Thoracic aorta (tissue), 2 donors: ENCODE measurements around the gene GFAP. TPM values are rescaled to one million over a fixed set of nuclear protein-coding genes. Genes with fewer than 3 reads are reported as not detected.

ENCODE experiments used
- ATAC-seq: fragments of 150-250 bp; one replicate; pipeline ENCODE4 v1.8.0; 2017; ENCODE audit warnings: low read depth; ENCODE audit not compliant: insufficient number of reproducible peaks, low FRiP score
- DNase-seq: peaks from one replicate; pipeline ENCODE4 v3.0.0-alpha.2; 2020; ENCODE audit warnings: low spot score
- H3K27ac ChIP-seq, 2 donors: fragments of 200-600 bp; sonication (generic); 1 replicate in 1 of 2; 2 replicates in 1 of 2; pipeline ENCODE4 v1.5.1; 2016; ENCODE audit warnings: mild to moderate bottlenecking in 2 of 2, moderate library complexity in 2 of 2
- H3K27me3 ChIP-seq: fragments of 200-600 bp; sonication (generic); replicated peaks from 2 replicates; pipeline ENCODE4 v1.6.0; 2016; ENCODE audit warnings: mild to moderate bottlenecking; ENCODE audit not compliant: insufficient read depth
- H3K36me3 ChIP-seq: fragments of 200-600 bp; sonication (generic); one replicate; pipeline ENCODE4 v1.5.1; 2016
- H3K4me1 ChIP-seq, 2 donors: fragments of 200-600 bp; sonication (generic); 1 replicate in 1 of 2; 2 replicates in 1 of 2; pipeline versions ENCODE4 v1.5.1 to v1.6.0; 2016; ENCODE audit warnings: low read depth in 2 of 2, mild to moderate bottlenecking in 1 of 2; ENCODE audit not compliant: control insufficient read depth in 1 of 2
- H3K4me3 ChIP-seq: fragments of 200-600 bp; sonication (generic); 2 replicates; pipeline ENCODE4 v1.5.1; 2016; ENCODE audit warnings: mild to moderate bottlenecking
- H3K9me3 ChIP-seq: fragments of 200-600 bp; sonication (generic); 2 replicates; pipeline ENCODE4 v1.5.1; 2016
- CTCF ChIP-seq: fragments of 200-600 bp; sonication (generic); IDR thresholded peaks from one replicate; pipeline ENCODE4 v1.5.1; 2019; ENCODE audit warnings: antibody characterized with exemption
- total RNA-seq, 2 donors: library from RNA; depleted of rRNA; stranded (reverse); fragments of >200 nt; gene quantifications; one replicate each; pipeline versions ENCODE4 v1.1.0 to v1.2.3, GENCODE V29; 2016

Gene GFAP
- total RNA-seq, 2 donors from 2014 or later = 14.6 TPM; not detected in 1

DNA sequence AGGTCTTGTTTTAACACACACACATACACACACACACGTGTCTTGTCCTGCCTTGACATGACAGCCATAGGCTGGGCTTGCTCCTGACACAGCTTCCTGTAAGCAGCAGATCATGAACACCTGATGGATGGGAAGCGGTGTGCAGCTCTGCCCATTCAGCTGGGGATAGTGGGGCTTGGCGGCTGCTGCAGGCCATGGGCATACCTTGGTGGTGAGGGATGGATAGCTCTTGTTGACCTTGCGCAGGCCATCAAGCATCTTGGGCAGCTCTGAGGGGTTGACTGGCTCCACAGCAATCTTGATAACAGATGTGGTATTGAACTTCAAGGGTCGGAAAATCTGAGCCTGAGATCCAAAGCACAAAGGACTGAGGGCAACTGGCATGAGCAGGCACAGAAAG, 55.6 kb downstream of the GFAP start:
- no peak overlapping the region for H3K27ac ChIP-seq
- H3K4me1 ChIP-seq = no peaks in the 10 kb centered on the region
- H3K9me3 ChIP-seq = no peaks in the 10 kb centered on the region
- TF ChIP-seq CTCF = no peak
- no peaks in the 10 kb centered on the region for H3K27me3 ChIP-seq
- H3K36me3 ChIP-seq = peaks cover 82% of the 10 kb centered on the region
- DNase-seq (no peak), ATAC-seq (no peak)
- H3K4me3 ChIP-seq = no peak overlapping the region

- TF ChIP-seq CTCF = no peak
- Histone ChIP-seq H3K36me3 (peaks cover 85% of the 10 kb centered on the region), H3K9me3 (no peaks in the 10 kb centered on the region), H3K27ac (no peak overlapping the region), H3K4me3 (no peak overlapping the region), H3K4me1 (no peaks in the 10 kb centered on the region), H3K27me3 (no peaks in the 10 kb centered on the region)
- DNase-seq (no peak), ATAC-seq (no peak)
Observed at GRCh38 chr17:44854192-44854591, 61.1 kb downstream of the GFAP start.

Other genes with a start within 250 kb of the GFAP start
- 10 to 100 TPM in 1 of 2 donors, 1 to 10 TPM in 1; 8.0 to 18.8 TPM for gene CCDC43, start 225.7 kb downstream of the GFAP start, total RNA-seq
- 1 to 10 TPM; 5.7 to 7.8 TPM for gene DBF4B, start 206.8 kb downstream of the GFAP start, total RNA-seq
- gene ADAM11, start 156.5 kb downstream of the GFAP start, total RNA-seq = 1 to 10 TPM in 1 of 2 donors, under 1 TPM in 1; 0.41 to 5.7 TPM
- 10 to 100 TPM; 15.4 to 29.0 TPM for gene GJC1, start 85.2 kb downstream of the GFAP start, total RNA-seq
- 1 to 10 TPM in 1 of 2 donors, not detected in 1; 1.6 TPM for gene HIGD1B, start 67.6 kb downstream of the GFAP start, total RNA-seq
- gene EFTUD2, start 16.1 kb downstream of the GFAP start, total RNA-seq = 100 to 1,000 TPM in 1 of 2 donors, 10 to 100 TPM in 1; 35.2 to 117 TPM
- 1 to 10 TPM in 1 of 2 donors, not detected in 1; 2.0 TPM for gene KIF18B, start 32.3 kb upstream of the GFAP start, total RNA-seq
- under 1 TPM in 1 of 2 donors, not detected in 1; 0.68 TPM for gene C1QL1, start 52.8 kb upstream of the GFAP start, total RNA-seq
- gene DCAKD, start 136.1 kb upstream of the GFAP start, total RNA-seq = 10 to 100 TPM; 34.6 to 56.5 TPM
- 10 to 100 TPM; 53.1 to 64.8 TPM for gene NMT1, start 145.8 kb upstream of the GFAP start, total RNA-seq
- 100 to 1,000 TPM in 1 of 2 donors, 10 to 100 TPM in 1; 79.3 to 116 TPM for gene PLCD3, start 217.0 kb upstream of the GFAP start, total RNA-seq
- gene ACBD4, start 220.2 kb upstream of the GFAP start, total RNA-seq = 10 to 100 TPM; 21.5 to 27.9 TPM
- gene HEXIM1, start 233.0 kb upstream of the GFAP start, total RNA-seq = 10 to 100 TPM; 34.9 to 89.1 TPM
- 1 to 10 TPM in 1 of 2 donors, not detected in 1; 1.5 TPM for gene HEXIM2, start 246.4 kb upstream of the GFAP start, total RNA-seq